DOHH2 (cell line): ENCODE results near the gene NOC2L.

ENCODE experiments used
- CTCF ChIP-seq: fragments of 200-600 bp; sonication (generic); IDR thresholded peaks from one replicate; pipeline ENCODE4 v1.5.1; 2014; ENCODE audit warnings: antibody characterized with exemption, mild to moderate bottlenecking, low read depth, low read length; ENCODE audit not compliant: poor library complexity, severe bottlenecking
- EZH2phosphoT487 ChIP-seq: fragments of 200-600 bp; sonication (generic); IDR thresholded peaks from 2 replicates; pipeline ENCODE4 v1.6.1; 2017; ENCODE audit warnings: borderline replicate concordance, mild to moderate bottlenecking, antibody characterized with exemption, low read length, moderate library complexity, mixed read lengths

DNA sequence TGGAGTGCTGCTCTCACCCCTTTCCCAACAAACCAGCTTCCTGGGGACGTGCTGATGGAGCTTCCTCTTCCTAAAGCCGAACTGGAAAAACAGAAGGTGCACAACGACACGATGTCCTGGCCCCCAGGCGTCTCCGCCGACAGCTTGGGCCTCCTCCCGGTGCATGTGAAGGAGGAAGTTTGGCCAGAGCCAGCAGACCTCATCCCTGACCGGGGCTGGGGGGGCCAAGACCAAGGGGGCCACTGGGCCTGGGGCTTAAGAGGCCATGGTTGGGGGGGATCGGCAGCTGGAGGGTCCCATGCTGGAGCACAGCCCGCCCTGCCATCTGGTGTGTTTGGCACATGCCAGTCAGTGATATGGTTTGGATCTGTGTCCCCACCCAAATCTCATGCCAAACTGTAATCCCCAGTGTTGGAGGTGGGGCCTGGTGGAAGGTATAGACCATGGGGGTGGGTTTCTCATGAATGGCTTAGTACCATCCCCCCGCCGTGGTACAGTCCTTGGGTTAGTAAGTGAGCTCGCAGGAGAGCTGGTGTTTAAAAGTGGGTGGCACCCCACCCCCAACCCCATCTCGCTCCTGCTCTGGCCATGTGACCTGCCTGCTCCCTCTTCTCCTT is 34.4 kb upstream of the NOC2L start:
- TF ChIP-seq CTCF = no peak
- TF ChIP-seq EZH2phosphoT487 = no peak
